Esophagus squamous epithelium (tissue), 5 donors: ENCODE data around the gene ERAL1. TPM values are rescaled to one million over a fixed set of nuclear protein-coding genes. Genes with fewer than 3 reads are reported as not detected.
A peak's percentile ranks its signal among the peaks of the same experiment; 100 is the strongest.
"Not testable (repeated sequence)": the region's sequence is repeated elsewhere in the genome, so short reads cannot be mapped to it uniquely, and the experiment has no call there.

Source experiments
- DNase-seq: peaks from one replicate; lab custom pipeline; 2025; lab: John Stamatoyannopoulos, UW
- H3K27ac ChIP-seq, 4 donors: fragments of 200-600 bp; sonication (generic); one replicate each; pipeline ENCODE4 v1.5.1; 2016 to 2019; ENCODE audit warnings: mild to moderate bottlenecking in 1 of 4
- H3K27me3 ChIP-seq, 4 donors: fragments of 200-600 bp; sonication (generic); 1 replicate in 3 of 4; 2 replicates in 1 of 4; pipeline versions ENCODE4 v1.5.1 to v1.6.0; 2017 to 2021; ENCODE audit warnings: antibody characterized with exemption in 1 of 4
- H3K36me3 ChIP-seq, 3 donors: fragments of 200-600 bp; sonication (generic); one replicate each; pipeline ENCODE4 v1.5.1; 2016 to 2019
- H3K4me1 ChIP-seq, 3 donors: fragments of 200-600 bp; sonication (generic); one replicate each; pipeline ENCODE4 v1.5.1; 2017 to 2019
- H3K4me3 ChIP-seq, 4 donors: fragments of 200-600 bp; sonication (generic); 1 replicate in 3 of 4; 2 replicates in 1 of 4; pipeline ENCODE4 v1.5.1; 2016 to 2019; ENCODE audit warnings: mild to moderate bottlenecking in 2 of 4, moderate library complexity in 1 of 4
- H3K9me3 ChIP-seq, 3 donors: fragments of 200-600 bp; sonication (generic); one replicate each; pipeline ENCODE4 v1.5.1; 2016 to 2019
- POLR2A ChIP-seq, 4 donors: fragments of 450-650 bp; IDR thresholded peaks; one replicate each; pipeline ENCODE4 v1.6.1; 2017; ENCODE audit warnings: antibody characterized with exemption in 4 of 4, mild to moderate bottlenecking in 4 of 4, moderate library complexity in 3 of 4
- WGBS, 2 donors: methylation state at CpG; one replicate each; pipeline ENCODE4 v1.1.5; 2018; 5-methylcytosine and 5-hydroxymethylcytosine counted together
- intact Hi-C: fragments of 100-400 bp; cut with DNase I; formaldehyde crosslinking; loops from one replicate; pipeline ENCODE4 v1.15.0; 2022
- total RNA-seq, 4 donors: library from RNA; depleted of rRNA; stranded (reverse); fragments of >200 nt; gene quantifications; one replicate each; pipeline ENCODE4 v1.1.0, GENCODE V29; 2016
- TF ChIP-seq, protein P1 (sequence below), 6 experiments: fragments of 450-650 bp in 4 of 6; fragments of 200-600 bp in 2 of 6; sonication (generic) in 2 of 6; IDR thresholded peaks; one replicate each; pipeline ENCODE4 v1.5.1; 2016 to 2019; ENCODE audit warnings: antibody characterized with exemption in 6 of 6, mild to moderate bottlenecking in 4 of 6, moderate library complexity in 4 of 6
- donor health status: DM: yes; HTN: yes; CAD: no.

Gene ERAL1
- total RNA-seq, 4 donors from 2014 or later: 24.7 to 41.6 (median 37.8) TPM

DNA sequence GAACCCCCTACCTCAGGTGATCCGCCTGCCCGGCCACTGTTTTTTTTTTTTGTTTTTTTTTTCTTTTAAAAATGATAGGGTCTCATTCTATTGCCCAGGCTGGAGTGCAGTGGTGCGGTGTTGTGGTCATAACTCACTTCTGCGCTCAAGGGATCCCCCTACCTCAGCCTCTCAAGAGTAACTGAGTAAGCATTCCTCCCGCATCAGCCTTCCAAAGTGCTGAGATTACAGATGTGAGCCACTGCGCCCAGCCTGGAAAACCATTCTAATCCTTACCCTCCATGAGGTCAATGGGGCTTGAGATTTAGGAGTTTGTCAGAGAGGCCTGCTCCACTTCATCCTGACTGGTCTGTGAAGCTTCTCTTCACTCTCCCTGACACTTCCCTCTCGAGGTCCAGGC is 12.5 kb downstream of the ERAL1 start:
- intact Hi-C loops: no loop called here
- TF ChIP-seq, protein P1, sequence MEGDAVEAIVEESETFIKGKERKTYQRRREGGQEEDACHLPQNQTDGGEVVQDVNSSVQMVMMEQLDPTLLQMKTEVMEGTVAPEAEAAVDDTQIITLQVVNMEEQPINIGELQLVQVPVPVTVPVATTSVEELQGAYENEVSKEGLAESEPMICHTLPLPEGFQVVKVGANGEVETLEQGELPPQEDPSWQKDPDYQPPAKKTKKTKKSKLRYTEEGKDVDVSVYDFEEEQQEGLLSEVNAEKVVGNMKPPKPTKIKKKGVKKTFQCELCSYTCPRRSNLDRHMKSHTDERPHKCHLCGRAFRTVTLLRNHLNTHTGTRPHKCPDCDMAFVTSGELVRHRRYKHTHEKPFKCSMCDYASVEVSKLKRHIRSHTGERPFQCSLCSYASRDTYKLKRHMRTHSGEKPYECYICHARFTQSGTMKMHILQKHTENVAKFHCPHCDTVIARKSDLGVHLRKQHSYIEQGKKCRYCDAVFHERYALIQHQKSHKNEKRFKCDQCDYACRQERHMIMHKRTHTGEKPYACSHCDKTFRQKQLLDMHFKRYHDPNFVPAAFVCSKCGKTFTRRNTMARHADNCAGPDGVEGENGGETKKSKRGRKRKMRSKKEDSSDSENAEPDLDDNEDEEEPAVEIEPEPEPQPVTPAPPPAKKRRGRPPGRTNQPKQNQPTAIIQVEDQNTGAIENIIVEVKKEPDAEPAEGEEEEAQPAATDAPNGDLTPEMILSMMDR (IDR thresholded peaks at IDR 0.05): no peak
- TF ChIP-seq POLR2A (IDR thresholded peaks at IDR 0.05): no peak
- H3K27me3 ChIP-seq: no peaks in the 10 kb centered on the region
- H3K4me3 ChIP-seq: no peak overlapping the region
- no peaks in the 10 kb centered on the region for H3K36me3 ChIP-seq
- no peak overlapping the region for H3K27ac ChIP-seq
- H3K4me1 ChIP-seq: peaks cover 0 to 22% (median 0%) of the 10 kb centered on the region in 3 donors
- no peak for DNase-seq
- 90% methylated on average over 6 to 7 of the region's 7 CpGs for WGBS, 2 donors
- no peaks in the 10 kb centered on the region for H3K9me3 ChIP-seq

DNA sequence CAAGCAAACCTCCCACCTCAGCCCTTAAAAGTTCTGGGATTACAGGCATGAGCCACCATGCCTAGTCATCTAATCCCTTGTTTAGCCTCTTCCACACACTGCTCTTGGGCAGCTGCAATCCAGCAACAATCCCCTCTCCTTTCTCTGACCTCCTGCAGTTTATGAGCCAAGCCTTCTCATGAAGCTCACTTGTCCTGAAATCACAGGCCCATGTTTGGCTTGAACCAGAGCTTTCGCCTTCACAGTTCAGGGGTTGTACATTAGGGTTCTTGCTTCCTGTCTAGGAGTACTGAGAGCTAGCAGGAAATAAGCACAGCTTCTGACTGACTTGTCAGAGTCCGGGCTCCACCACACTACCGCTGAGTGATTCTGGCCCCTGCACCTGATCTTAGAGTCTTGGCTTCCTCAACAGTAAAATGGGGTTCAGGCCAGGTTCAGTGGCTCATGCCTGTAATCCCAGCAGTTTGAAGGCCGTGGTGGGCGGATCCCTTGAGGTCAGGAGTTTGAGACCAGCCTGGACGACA is 16.3 kb downstream of the ERAL1 start:
- no peaks in the 10 kb centered on the region for H3K9me3 ChIP-seq
- peak overlapping the region in 1 of 4 donors; percentile 3 for H3K27ac ChIP-seq
- no peak overlapping the region for H3K4me3 ChIP-seq
- no peaks in the 10 kb centered on the region for H3K27me3 ChIP-seq
- H3K36me3 ChIP-seq: no peaks in the 10 kb centered on the region
- TF ChIP-seq POLR2A (IDR thresholded peaks at IDR 0.05): no peak
- TF ChIP-seq, protein P1 (IDR thresholded peaks at IDR 0.05): no peak
- WGBS, 2 donors: 77 to 86% methylated on average over 1 to 4 of the region's 6 CpGs
- peaks cover 0 to 31% (median 0%) of the 10 kb centered on the region in 3 donors for H3K4me1 ChIP-seq
- DNase-seq: no peak
- intact Hi-C loops: no loop called here

DNA sequence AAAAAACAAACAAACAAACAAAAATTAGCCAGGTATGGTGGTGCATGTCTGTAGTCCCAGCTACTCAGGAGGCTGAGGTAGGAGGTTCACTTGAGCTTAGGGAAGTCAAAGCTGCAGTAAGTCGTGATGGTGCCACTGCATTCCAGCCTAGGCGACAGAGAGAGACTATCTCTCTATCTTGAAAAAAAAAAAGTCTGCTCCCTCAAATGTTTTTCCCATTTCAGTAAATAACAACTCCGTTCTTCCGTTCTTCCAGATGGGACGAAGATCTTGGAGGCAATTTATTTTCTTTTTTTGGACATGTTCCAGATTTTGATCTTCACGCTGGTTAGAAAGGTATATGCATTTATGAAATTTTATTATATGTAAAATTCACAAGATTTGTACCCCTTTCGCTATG is 19.0 kb downstream of the ERAL1 start:
- Histone ChIP-seq H3K36me3 (peaks cover 0 to 15% (median 5%) of the 10 kb centered on the region in 3 donors), H3K27ac (no peak overlapping the region), H3K4me3 (no peak overlapping the region), H3K9me3 (no peaks in the 10 kb centered on the region), H3K27me3 (no peaks in the 10 kb centered on the region), H3K4me1 (peaks cover 0 to 26% (median 0%) of the 10 kb centered on the region in 3 donors)
- TF ChIP-seq POLR2A (IDR thresholded peaks at IDR 0.05): no peak
- TF ChIP-seq, protein P1 (IDR thresholded peaks at IDR 0.05): no peak
- WGBS, 2 donors: 87 to 91% methylated on average over 7 of the region's 7 CpGs
- intact Hi-C loops: no loop called here
- DNase-seq: no peak

DNA sequence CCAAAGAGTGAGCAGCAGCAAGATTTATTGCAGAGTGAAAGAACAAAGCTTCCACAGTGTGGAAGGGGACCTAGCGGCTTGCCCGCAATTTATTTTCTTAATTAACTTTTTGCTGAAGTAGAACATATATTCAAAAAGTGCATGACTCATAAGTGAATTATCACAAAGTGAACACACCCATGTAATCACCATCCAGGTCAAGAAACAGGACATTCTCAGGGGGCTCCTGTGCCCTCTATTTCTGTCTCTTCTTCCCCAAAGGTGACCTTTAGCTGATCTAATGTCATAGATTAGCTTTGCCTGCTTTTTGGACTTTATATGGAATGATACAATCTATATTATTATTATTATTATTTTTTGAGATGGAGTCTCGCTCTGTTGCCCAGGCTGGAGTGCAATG is 19.9 kb downstream of the ERAL1 start:
- Histone ChIP-seq H3K27ac (no peak overlapping the region), H3K4me1 (peaks cover 0 to 26% (median 0%) of the 10 kb centered on the region in 3 donors), H3K9me3 (no peaks in the 10 kb centered on the region), H3K27me3 (no peaks in the 10 kb centered on the region), H3K36me3 (peaks cover 1 to 24% (median 13%) of the 10 kb centered on the region in 3 donors), H3K4me3 (no peak overlapping the region)
- 82 to 90% methylated on average over 3 of the region's 3 CpGs for WGBS, 2 donors
- intact Hi-C loops: no loop called here
- no peak for TF ChIP-seq POLR2A (IDR thresholded peaks at IDR 0.05)
- TF ChIP-seq, protein P1 (IDR thresholded peaks at IDR 0.05): no peak
- no peak for DNase-seq

DNA sequence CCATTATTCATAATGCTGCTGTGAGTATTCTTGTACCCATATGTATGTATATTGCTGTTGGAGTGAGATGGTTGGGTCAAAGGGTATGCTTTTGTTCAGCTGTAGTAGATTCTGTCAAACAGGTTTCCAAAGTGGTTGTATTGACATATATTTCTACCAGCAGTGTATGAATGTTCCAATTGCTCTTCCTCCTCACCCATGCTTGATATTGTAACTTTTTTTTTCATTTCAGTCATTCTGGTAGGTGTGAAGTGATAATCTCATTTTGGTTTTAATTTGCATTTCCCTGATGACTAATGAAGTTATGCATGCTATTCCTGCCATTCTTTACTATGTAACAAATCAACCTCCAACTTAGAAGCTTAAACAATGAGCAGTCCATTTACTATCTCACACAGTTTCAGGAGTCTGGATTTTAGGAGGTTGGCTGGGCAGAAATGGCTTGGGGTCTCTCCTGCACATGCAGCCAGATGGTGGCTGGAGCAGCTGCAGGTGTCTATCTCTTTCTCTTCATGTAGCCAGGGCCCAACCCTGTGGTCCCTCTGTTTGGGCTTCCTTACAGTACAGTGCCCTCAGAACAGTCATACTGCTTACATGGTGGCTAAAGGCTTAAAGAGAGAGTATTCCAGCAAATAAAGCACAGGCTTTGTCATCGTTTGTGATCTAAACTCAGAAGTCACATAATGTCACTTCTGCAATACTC is 21.2 kb downstream of the ERAL1 start:
- Histone ChIP-seq H3K4me1 (peaks cover 0 to 24% (median 0%) of the 10 kb centered on the region in 3 donors), H3K36me3 (peaks cover 5 to 37% (median 26%) of the 10 kb centered on the region in 3 donors), H3K4me3 (no peak overlapping the region), H3K27ac (no peak overlapping the region), H3K27me3 (no peaks in the 10 kb centered on the region), H3K9me3 (no peaks in the 10 kb centered on the region)
- intact Hi-C loops: no loop called here
- TF ChIP-seq, protein P1 (IDR thresholded peaks at IDR 0.05): no peak
- no peak for DNase-seq
- 19 to 50% methylated on average over 1 of the region's 1 CpG for WGBS, 2 donors

DNA sequence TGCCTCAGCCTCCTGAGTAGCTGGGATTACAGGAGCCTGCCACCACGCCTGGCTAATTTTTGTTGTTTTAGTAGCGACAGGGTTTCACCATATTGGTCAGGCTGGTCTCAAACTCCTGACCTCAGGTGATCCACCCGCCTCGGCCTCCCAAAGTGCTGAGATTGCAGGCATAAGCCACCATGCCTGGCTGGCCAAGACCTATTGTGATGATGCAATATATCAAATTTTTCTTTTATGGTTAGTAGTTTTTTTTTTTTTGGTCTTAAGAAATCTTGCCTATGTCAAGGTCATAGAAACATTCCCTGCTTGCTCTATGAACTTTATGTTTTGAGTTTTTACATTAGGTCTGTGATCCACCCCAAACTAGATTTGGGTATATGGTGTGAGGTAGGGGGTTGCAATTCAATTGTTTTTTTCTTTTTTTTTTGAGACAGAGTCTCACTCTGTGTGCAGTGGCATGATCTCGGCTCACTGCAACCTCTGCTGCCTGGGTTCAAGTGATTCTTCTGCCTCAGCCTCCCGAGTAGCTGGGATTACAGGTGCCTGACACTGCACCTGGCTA is 22.4 kb downstream of the ERAL1 start:
- 86 to 96% methylated on average over 5 to 6 of the region's 6 CpGs for WGBS, 2 donors
- H3K4me3 ChIP-seq, H3K27ac ChIP-seq, DNase-seq, intact Hi-C loops, H3K9me3 ChIP-seq, H3K27me3 ChIP-seq: not testable (repeated sequence)
- peaks cover 17 to 49% (median 38%) of the 10 kb centered on the region in 3 donors for H3K36me3 ChIP-seq
- peaks cover 0 to 19% (median 0%) of the 10 kb centered on the region in 3 donors for H3K4me1 ChIP-seq
